GM12892 (cell line): ENCODE results near the gene FAM136A.

Experiments
- POLR2A ChIP-seq: IDR thresholded peaks from 2 replicates; pipeline ENCODE4 v1.6.1; 2011; ENCODE audit warnings: low read depth, low read length, control low read depth
- TAF1 ChIP-seq: IDR thresholded peaks from 2 replicates; pipeline ENCODE4 v1.6.1; 2011; ENCODE audit warnings: low read depth, mild to moderate bottlenecking, control low read depth, low read length, borderline replicate concordance

- no peak for TF ChIP-seq TAF1
- no peak for TF ChIP-seq POLR2A
Measured at GRCh38 chr2:70328921-70329561, 27.2 kb upstream of the FAM136A start.
